Mucosa of rectum (tissue), 2 donors: ENCODE data around the gene EML2.

Experiments
- H3K27ac ChIP-seq, 2 donors: one replicate each; pipeline ENCODE4 v1.7.0; 2013; ENCODE audit warnings: inconsistent platforms in 2 of 2, low read depth in 2 of 2, low read length in 2 of 2
- H3K27me3 ChIP-seq, 2 donors: one replicate each; pipeline ENCODE4 v1.7.0; 2013; ENCODE audit warnings: low read length in 2 of 2; ENCODE audit not compliant: control insufficient read depth in 2 of 2, insufficient read depth in 2 of 2
- H3K36me3 ChIP-seq, 2 donors: one replicate each; pipeline ENCODE4 v1.7.0; 2013; ENCODE audit warnings: low read length in 2 of 2; ENCODE audit not compliant: control insufficient read depth in 2 of 2, insufficient read depth in 2 of 2
- H3K4me1 ChIP-seq, 2 donors: one replicate each; pipeline ENCODE4 v1.7.0; 2013; ENCODE audit warnings: low read length in 2 of 2, mild to moderate bottlenecking in 1 of 2; ENCODE audit not compliant: control insufficient read depth in 2 of 2, insufficient read depth in 2 of 2
- H3K4me3 ChIP-seq, 2 donors: one replicate each; pipeline ENCODE4 v1.7.0; 2013; ENCODE audit warnings: low read length in 2 of 2
- H3K9ac ChIP-seq, 2 donors: one replicate each; pipeline ENCODE4 v1.7.0; 2013; ENCODE audit warnings: low read length in 2 of 2, low read depth in 1 of 2, mild to moderate bottlenecking in 1 of 2
- H3K9me3 ChIP-seq, 2 donors: one replicate each; pipeline ENCODE4 v1.7.0; 2013; ENCODE audit warnings: low read length in 2 of 2; ENCODE audit not compliant: control insufficient read depth in 2 of 2
- donor health status: healthy.
- donor health status: Normal muscosa, but diverticular disease.

EML2 gene

DNA sequence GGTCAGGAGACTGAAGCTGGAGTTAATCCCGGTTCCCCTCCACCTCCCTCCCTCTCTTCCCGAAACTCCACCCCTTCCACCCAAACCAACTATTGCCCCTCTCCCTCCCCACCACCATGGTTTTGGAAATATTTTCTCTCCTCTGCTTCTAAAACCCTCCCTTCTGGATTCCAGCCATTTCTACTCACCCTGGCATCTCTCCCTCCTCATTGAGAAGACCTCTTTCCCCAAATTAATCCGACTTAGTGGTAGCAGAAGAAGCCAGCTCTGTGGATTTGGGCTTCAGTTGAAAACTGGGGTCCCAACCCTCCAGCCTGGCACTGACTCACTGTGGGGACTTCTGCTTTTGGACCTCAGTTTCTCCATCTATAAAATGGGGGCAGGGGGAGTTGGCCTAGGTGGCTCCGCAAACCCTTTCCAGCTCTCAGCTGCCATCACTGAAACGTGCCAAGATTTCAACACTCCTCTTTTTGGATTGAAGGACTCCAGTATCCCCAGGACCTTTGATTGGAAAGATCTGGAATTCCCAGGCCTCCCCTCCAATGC, 38.8 kb downstream of the EML2 start:
- Histone ChIP-seq H3K36me3 (no peaks in the 10 kb centered on the region), H3K4me1 (peaks cover 0 to 4% of the 10 kb centered on the region in 2 donors), H3K9me3 (no peaks in the 10 kb centered on the region), H3K9ac (no peak overlapping the region), H3K4me3 (no peak overlapping the region), H3K27me3 (peaks cover 50 to 53% of the 10 kb centered on the region in 2 donors), H3K27ac (no peak overlapping the region)

DNA sequence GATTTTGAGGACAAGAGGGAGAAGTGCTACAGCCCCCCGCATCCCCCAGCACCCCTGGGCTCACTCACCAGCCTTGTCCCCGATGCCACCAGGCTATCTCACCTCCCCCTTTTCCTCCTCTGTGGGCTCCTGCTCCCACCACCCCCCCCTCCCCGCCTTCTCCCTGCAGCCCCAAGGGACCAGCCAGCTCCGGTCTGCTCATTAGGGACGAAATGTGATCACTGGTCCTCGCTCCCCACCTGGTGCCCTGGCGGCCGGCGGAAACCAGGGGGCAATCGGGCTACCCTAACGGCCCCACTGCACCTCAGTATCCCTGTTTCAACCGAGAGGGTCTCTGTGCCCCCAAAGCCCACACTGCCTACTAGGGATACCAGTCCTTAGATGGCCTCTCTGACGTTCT, 39.9 kb downstream of the EML2 start:
- H3K9ac ChIP-seq: no peak overlapping the region
- H3K27ac ChIP-seq: no peak overlapping the region
- peaks cover 50 to 53% of the 10 kb centered on the region in 2 donors for H3K27me3 ChIP-seq
- H3K36me3 ChIP-seq: no peaks in the 10 kb centered on the region
- H3K4me3 ChIP-seq: no peak overlapping the region
- peaks cover 0 to 4% of the 10 kb centered on the region in 2 donors for H3K4me1 ChIP-seq
- H3K9me3 ChIP-seq: no peaks in the 10 kb centered on the region

DNA sequence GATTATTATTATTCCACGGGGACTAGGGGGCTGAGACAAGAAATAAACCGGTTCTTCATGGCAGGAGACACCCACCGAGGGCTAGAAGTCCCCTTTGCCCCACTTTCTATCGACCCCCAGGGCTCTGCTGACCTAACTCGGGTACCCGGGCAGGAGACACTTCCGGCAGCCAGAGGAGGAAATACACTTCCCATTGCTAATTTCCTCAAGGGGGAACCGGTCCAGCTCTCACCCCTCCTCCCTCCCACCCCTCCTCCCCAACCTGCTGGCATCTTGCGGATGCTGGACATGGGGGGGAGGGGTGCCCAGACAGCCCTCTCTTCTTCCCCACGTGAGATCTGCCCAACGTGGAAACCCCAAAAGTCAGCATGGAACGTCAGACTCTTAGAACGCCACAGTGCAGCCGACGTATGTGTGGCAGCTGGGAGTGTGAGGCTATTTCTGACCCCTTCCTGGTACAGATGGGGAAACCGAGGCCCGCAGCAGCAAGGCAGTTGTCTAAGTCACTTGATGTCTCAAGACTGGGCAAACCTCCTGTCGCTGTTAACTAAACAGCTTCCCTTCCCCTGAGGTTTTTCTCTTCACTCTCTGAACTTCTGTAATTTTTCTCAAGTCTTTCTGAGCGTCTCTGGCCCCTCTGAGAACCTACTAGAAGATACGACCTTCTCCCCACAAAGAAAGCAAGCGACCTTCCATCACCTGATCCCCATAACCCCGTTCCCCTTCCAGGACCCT, 40.8 kb downstream of the EML2 start:
- no peak overlapping the region for H3K27ac ChIP-seq
- peak overlapping the region in 1 of 2 donors; percentile 31 for H3K4me3 ChIP-seq
- H3K27me3 ChIP-seq: peaks cover 49 to 53% of the 10 kb centered on the region in 2 donors
- H3K4me1 ChIP-seq: peaks cover 0 to 4% of the 10 kb centered on the region in 2 donors
- H3K9ac ChIP-seq: peak overlapping the region in 1 of 2 donors; percentile 41
- H3K9me3 ChIP-seq: no peaks in the 10 kb centered on the region
- no peaks in the 10 kb centered on the region for H3K36me3 ChIP-seq

DNA sequence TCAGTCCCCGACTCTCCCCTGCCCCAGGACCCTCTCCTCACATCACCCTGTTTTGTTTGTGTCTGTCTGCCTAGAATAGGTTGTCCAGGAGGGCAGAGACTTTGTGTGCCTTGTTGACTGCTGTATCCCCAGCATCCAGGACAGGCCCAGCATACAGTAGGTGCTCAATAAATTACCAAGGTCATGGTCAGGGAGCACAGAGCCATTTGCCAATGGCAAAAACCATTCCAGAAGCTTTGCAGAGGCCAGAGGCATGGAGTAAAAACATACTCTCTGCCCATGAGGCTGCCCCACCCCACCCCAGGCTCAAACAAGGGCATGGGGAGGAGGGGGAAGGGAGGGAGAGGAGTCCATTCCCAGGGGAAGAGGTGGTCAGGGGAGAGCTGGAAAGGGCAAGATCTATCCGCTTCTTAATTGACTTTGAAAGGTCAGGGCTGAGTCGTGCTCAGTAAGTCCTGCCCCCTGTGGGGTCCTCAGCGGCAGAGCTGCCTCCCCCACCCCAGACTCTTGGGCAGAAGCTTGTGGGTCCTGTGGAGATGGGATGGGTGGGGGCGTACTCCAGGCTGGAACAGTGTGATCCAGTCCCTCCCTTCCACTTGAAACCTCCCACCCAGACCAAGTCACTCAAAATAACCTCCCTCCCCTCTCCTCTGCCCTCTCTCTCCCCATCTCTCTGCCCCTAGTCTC, 41.6 kb downstream of the EML2 start:
- H3K36me3 ChIP-seq: no peaks in the 10 kb centered on the region
- H3K9me3 ChIP-seq: no peaks in the 10 kb centered on the region
- no peak overlapping the region for H3K4me3 ChIP-seq
- H3K27me3 ChIP-seq: peaks cover 47 to 53% of the 10 kb centered on the region in 2 donors
- H3K9ac ChIP-seq: peak overlapping the region in 1 of 2 donors; percentile 41
- no peak overlapping the region for H3K27ac ChIP-seq
- H3K4me1 ChIP-seq: peaks cover 0 to 4% of the 10 kb centered on the region in 2 donors

DNA sequence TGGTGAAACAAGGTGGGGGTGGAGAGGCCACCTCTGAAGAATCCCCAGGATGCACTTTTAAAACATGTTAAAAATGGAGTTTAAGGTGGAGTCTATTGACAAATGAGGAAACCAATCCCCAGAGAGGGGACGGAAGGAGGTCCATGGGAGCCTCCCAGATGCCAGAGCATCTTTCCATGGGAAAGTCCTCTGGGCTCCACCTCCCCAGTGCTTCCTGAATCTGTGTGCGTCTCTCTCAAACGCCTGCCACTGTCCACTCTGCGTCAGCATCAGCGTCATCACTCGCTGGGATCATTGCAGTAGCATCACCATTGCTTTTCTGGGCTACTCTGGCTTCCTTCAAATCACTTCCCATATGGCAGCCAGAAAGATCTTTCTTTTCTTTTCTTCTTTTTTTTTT, 43.4 kb downstream of the EML2 start:
- Histone ChIP-seq H3K4me3 (no peak overlapping the region), H3K9ac (no peak overlapping the region), H3K4me1 (peaks cover 0 to 4% of the 10 kb centered on the region in 2 donors), H3K36me3 (no peaks in the 10 kb centered on the region), H3K27me3 (peaks cover 41 to 49% of the 10 kb centered on the region in 2 donors), H3K27ac (no peak overlapping the region), H3K9me3 (no peaks in the 10 kb centered on the region)

DNA sequence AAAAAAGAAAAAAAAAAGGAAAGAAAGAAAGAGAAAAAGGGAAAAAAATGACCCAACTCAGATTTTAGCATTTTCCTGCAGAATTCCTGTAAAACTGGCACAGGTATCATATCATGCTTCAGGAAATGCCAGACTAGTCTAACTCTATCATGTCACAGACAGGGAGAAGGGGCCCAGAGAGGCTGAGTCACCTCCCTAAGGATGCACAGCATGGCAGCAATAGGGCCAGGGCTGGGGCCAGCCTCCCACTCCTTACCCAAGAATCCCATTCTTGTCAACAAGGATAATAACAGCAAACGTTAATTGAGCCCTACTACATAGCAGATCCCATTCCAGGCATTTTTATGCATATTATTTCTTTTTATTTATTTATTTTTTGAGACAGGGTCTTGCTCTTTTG, 45.7 kb downstream of the EML2 start:
- no peak overlapping the region for H3K9ac ChIP-seq
- H3K4me3 ChIP-seq: no peak overlapping the region
- no peak overlapping the region for H3K27ac ChIP-seq
- H3K27me3 ChIP-seq: peaks cover 28 to 31% of the 10 kb centered on the region in 2 donors
- H3K9me3 ChIP-seq: no peaks in the 10 kb centered on the region
- H3K4me1 ChIP-seq: peaks cover 0 to 3% of the 10 kb centered on the region in 2 donors
- H3K36me3 ChIP-seq: no peaks in the 10 kb centered on the region

DNA sequence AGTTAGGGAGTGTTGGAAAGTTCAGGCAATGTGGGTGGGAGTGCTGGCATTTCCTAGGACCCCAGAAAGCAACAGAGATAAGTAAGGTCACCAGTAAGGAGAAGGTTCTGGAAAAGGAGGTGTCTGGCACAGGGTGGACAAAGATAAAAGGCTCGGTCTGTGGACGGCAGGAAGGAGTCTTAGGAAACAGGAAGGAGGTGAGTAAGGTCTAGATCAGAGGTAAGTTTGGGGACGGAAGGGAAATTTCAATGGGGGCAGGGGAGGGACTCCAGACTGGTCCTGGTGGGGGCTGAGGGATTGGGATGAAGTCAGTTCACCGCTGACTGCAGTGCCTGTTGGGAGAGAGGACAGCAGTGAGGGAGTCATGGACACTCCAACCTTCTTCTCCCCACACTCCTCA, 46.8 kb downstream of the EML2 start:
- Histone ChIP-seq H3K9ac (no peak overlapping the region), H3K4me3 (no peak overlapping the region), H3K27ac (no peak overlapping the region), H3K4me1 (no peaks in the 10 kb centered on the region), H3K36me3 (no peaks in the 10 kb centered on the region), H3K9me3 (no peaks in the 10 kb centered on the region), H3K27me3 (peaks cover 18 to 19% of the 10 kb centered on the region in 2 donors)

DNA sequence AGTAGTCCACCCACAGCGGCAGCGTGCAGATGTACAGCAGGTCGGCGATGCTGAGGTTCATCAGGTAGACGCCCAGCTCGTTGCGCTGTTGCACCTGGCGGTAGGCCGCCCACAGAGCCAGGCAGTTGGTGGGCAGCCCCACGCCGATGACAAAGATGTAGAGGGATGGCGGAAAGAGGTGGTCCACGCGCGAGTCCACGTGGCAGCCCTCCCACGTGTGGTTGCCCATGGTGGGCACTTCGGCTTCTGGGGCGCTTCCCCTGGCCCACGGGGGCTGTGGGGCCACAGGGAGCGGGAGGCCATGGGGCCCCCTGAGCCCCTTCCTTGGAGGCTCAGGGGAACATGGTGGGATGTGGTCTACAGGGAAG, 47.6 kb downstream of the EML2 start:
- H3K4me3 ChIP-seq: no peak overlapping the region
- peaks cover 15 to 17% of the 10 kb centered on the region in 2 donors for H3K27me3 ChIP-seq
- no peak overlapping the region for H3K9ac ChIP-seq
- H3K9me3 ChIP-seq: no peaks in the 10 kb centered on the region
- H3K36me3 ChIP-seq: no peaks in the 10 kb centered on the region
- no peaks in the 10 kb centered on the region for H3K4me1 ChIP-seq
- H3K27ac ChIP-seq: no peak overlapping the region

DNA sequence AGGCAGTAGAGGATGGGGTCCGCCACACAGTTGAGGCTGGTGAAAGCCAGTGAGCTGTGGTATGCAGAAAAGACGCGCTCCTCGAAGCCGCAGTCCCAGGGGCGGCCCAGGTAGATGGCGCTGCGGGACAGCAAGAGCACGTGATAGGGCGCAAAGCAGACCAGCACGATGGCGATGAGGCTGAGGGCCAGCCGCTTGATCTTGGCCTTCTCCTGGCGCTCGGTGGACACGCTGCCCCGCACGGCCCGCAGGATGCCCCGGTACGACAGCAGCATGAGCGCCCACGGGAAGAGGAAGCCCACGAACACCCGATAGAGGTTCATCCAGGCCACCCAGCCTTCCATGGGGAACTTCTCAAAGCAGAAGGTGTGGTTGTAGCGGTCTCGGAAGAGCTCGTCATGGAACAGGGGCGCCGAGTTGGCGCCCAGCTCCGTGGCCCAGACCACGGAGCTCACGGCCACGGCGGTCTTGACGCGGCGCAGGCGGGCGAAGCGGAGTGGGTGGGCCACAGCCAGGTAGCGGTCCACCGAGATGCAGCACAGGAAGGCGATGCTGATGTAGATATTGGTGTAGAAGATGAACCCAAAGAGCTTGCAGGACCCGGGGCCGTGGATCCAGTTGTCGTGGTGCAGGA, 48.1 kb downstream of the EML2 start:
- Histone ChIP-seq H3K9ac (no peak overlapping the region), H3K27me3 (peaks cover 15 to 17% of the 10 kb centered on the region in 2 donors), H3K4me3 (no peak overlapping the region), H3K4me1 (no peaks in the 10 kb centered on the region), H3K36me3 (no peaks in the 10 kb centered on the region), H3K9me3 (no peaks in the 10 kb centered on the region), H3K27ac (no peak overlapping the region)
